Activated T-helper 1 cell treated with anti-CD3 and anti-CD28 coated beads, Interleukin-2, amount 50 U/mL, for 16 hours (primary cell): Measurements from ENCODE around the gene CHPT1.
"Not testable (repeated sequence)": the region's sequence is repeated elsewhere in the genome, so short reads cannot be mapped to it uniquely, and the experiment has no call there.

Source experiments
- DNase-seq, 2 donors: peaks; one replicate each; pipeline ENCODE4 v3.0.0-alpha.2; 2020; ENCODE audit warnings: low read depth in 1 of 2, low spot score in 1 of 2

CHPT1 gene

DNA sequence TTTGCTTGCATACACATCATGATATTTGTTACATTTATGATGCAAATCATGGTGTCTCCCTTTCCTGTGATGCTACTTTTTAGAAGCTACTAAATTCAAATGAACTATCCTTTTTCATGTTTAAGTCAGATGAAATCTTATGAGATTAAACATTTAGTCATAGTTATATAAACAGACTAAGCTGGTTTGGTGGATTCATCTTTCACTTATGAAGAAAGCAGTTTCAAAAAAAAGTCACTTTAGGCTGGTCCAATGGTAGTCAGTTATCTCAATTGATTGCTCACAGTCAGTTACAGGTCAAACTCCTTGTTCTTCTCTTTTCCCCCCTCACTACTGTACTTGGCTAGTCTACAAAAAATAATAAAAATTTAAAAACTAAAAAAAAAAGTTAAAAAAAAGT is 22.1 kb downstream of the CHPT1 start:
- DNase-seq: no peak

DNA sequence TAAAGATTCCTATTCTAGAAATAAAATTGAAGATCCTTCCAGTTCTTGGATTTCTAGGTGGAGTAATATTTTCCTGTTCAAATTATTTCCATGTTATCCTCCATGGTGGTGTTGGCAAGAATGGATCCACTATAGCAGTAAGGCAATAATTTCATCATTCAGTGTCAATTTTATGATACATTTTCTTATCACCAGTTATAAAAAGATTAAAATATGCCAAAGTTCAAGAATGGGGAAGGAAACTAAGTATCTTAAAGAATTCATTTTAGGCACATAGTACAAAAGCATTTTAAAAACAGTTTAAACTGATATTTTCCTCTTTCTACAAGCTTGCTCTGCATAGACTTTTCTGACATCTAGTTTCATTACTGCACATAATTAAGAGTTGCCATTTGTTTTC is 22.7 kb downstream of the CHPT1 start:
- DNase-seq: no peak

DNA sequence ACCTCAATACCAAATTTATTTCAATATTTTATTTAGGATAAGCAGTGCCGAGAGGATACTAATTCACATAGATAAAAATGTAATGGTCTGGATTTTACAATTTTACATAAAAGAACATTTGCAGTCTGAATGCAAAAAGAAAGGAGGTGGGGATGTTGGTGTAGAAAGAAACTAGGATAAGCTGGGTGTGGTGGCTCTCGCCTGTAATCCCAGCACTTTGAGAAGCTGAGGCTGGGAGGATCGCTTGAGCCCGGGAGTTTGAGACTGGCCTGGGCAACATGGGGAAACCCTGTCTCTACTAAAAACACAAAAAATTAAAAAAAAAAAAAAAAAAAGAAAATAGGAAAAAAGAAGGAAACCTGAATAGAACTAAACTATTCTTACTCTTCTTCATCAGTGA is 25.0 kb downstream of the CHPT1 start:
- DNase-seq: no peak

DNA sequence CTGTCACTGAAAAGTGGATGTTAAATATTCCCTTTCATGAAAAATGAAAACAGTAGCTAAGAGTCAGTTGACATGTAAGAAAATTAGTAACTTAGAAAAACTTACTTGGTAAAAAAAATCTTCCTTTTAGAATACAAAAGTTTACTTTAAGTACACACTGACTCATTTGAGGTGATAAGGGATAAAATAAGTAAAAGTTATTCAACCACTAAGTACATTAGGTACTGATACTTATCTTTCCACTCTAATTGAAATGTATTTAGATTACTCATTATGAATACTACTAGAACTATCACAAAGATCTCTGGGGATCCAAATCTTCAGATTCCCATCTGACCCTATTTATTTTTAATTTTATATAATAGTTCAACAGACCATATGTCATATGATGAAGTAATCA is 29.7 kb downstream of the CHPT1 start:
- no peak for DNase-seq

DNA sequence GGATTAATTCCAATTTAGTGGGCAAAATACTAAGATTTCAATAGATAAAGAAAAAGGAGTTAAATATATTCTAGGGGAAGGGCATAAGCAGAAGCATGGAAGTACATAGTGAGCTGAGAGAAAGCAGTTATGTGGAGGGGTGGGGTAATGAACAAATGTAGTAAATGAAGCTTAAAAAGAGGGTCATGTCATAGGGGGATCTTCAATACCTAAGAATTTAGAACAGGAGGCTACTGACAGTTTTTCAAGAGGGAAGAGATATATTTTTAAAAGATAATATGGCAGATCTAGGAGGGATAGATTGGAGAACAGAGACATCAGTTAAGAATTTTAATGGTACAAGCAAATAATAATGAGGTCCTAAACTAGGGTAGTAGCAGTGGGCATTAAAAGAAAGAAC is 32.4 kb downstream of the CHPT1 start:
- DNase-seq: no peak

DNA sequence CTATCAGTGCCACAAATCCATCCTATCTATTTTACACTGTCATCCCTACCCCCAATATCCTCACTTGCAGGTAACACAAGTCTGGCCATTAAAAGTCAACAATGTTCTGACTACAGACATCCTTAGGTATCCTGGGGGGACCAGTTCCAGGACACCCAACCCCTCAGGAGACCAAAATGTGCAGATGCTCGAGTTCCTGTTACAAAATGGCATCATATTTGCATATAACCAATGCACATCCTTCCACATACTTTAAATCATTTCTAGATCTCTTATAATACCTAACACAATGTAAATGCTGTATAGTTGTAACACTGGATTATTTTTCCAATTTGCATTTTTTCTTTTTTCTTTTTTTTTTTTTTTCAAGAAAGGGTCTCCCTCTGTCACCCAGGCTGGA is 34.9 kb downstream of the CHPT1 start:
- DNase-seq: no peak

DNA sequence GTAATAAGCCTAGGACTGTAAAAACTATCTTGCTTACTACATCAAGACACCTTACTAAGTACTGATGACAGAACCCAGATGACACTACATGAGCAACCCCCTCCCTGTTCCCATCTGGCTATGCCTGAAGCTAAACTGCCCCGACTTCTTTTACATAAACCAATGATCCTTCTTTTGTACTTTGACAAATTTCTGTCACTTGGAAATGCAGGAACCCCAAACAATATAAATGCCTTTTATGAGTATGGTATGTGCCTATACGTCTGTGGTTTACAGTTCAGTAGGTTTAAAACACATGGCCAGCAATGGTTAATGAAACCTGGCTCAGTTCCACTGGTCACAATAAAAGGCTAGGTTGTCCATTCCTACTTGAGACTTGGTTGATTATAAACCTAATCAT is 35.7 kb downstream of the CHPT1 start:
- no peak for DNase-seq

DNA sequence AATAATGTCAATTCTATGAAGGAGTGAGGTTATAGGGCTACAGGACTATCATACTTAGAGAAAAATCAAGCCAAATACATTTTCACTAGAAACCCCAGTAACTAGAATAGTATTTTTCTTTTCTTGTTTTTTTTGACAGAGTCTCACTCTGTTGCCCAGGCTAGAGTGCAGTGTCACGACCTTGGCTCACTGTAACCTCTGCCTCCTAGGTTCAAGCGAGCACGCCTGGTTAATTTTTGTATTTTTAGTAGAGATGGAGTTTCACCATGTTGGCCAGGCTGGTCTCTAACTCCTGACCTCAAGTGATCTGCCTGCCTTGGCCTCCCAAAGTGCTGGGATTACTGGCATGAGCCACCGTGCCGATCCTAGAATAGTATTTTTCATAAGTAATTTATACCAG is 37.0 kb downstream of the CHPT1 start:
- DNase-seq: not testable (repeated sequence)

DNA sequence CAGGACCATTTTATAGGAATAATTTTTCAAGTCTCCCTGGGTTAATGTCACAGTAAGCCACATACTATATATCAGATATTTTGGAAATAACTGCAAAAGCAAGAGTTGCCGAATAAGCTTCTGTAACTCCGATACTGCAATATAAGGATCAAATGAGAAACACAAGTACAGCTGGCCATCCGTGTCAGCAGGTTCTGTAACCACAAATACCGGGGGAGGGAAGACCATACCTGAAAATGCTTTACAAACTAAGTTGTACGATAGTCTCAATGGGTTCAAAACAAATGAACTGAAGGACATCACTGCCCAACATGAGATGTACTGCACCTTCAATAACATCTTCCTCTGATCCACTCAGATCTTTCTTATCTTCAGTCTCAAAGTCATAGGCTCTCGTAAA is 40.0 kb downstream of the CHPT1 start:
- DNase-seq: no peak

DNA sequence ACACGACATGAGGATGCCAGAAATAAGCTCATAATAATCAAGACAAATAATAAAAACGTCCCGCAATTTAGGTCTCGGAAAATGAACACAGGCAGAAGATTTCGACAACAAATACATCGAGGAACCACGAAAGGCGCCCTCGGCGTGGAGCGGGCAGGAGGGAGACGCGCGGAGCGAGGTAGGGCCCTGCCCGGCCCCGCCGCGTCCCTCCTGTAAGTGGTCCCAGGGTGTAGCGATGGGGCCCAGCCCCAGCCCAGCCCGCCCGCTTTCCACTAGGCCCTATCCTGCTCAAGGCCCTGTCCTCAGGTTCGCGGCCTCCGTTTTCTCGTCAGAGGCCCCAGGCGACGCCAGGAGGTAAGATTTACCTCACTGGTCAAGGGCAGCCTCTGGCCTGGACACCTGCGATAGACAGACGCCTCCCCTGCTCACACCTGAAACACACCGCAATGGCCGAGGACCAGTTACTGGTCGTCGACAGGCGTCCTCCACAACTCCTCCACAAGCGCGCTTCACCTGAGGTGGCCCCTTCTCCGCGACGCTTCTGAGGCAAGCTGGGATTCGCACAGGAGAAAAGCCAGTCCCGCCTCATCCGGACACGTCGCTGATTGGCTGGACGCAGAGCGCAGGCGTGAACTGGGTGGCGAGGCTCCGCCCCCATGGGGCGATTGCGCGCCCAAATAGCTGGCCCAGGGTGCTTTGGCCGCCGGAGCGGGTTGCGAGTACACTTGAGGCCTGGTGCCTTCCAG is 41.7 kb downstream of the CHPT1 start, which contains the start of gene SYCP3:
SYCP3 (minus strand) TSS at position 543 of the 746 bp plus-strand sequence. CDS start 1,527 bp downstream, outside the sequence.
- no peak for DNase-seq

DNA sequence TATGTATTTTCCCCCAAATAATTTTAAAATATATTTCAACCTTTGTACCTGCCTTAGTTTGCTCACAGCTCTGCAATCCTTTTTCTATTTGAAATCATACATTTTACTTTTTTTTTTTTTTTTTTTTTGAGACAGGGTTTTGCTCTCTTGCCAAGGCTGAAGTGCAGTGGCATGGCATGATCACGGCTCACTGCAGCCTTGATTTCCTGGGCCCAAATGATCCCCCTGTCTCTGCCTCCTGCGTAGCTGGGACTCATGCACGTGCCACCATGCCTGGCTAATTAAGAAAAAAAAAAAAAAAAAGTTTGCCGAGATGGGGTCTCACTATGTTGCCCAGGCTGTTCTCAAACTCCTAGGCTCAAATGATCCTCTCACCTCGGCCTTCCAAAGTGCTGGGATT is 43.1 kb downstream of the CHPT1 start:
- no peak for DNase-seq

DNA sequence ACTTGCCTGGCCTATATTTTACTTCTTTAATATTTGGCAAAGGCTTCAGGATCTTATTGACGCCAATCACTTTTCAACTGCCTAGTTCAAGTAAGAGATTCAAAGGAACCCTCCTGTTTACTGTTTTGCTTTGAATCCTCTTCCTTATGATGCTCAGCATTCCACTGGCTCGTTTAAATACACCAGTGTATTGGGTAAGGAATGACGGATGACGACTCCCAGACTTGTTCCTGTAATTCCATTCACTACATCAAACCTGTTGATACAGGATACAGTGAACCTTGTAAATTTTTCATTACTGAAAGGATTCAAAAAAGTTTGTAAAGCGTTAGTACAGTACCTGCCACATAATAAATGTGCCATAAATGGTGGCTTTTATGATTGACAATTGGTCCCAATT is 43.5 kb downstream of the CHPT1 start:
- DNase-seq: no peak

DNA sequence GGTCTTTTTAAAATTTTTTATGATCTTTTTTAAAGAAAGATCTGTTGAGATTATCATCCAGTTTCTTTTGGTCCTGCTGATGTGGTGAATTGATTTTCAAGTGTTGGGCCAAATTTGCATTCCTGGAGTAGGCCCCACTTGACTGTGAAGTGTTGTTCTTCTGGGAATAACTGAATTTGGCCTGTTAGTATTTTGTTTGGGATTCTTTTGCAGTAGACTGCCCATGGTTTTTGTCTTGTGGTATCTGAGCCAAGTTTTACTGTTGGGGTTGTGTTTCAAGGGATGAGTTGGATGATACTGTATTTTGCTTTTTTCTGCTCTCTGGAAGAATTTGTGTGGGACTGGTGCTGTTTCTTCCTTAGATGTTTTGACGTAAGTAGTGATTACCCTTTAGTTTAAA is 45.8 kb downstream of the CHPT1 start:
- DNase-seq: no peak

DNA sequence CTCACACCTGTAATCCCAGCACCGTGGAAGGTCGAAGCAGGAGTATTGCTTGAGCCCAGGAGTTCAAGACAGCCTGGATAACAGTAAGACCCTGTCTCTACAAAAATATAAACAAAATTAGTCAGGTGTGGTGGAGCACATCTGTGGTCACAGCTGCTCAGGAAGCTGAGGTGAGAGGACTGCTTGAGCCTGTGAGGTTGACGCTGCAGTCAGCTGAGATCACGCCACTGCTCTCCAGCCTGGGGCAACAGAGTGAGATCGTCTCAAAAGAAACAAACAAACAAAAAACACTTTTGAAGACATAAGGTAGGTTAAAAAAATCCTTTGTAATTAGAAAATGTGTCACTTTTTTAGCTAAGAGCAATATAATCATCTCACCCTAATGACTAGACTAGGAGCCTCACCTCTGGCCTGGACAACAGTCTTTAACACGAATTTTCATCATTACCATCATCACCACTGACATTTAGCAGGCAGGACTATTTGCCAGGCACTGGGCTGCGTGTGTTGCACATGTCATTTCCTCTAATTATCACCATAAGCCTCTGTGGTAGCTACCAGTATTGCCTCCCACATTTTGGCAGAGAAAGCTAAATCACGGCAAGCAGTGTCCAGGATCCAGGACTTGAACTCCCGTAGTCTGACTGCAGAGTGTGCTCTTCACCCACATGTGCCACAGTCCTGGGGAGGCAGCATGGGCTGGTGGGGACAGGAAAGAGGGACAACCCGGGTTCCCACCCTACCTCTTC is 46.5 kb downstream of the CHPT1 start:
- DNase-seq: no peak

DNA sequence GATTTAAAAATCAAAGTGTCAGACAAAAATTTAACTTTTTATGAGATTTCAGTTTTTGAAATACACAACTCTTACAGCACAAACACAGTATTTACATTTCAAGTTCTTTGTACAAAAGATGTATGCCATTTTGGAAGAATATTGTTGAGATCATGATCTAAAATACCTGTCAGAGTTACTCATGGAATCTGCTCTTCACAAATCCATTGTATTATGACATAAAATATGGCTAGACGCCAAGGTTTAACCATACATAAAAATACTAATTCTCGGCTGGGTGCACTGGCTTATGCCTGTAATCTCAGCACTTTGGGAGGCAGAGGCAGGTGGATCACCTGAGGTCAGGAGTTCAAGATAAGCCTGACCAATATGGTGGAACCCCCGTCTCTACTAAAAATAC is 48.0 kb downstream of the CHPT1 start:
- no peak for DNase-seq

DNA sequence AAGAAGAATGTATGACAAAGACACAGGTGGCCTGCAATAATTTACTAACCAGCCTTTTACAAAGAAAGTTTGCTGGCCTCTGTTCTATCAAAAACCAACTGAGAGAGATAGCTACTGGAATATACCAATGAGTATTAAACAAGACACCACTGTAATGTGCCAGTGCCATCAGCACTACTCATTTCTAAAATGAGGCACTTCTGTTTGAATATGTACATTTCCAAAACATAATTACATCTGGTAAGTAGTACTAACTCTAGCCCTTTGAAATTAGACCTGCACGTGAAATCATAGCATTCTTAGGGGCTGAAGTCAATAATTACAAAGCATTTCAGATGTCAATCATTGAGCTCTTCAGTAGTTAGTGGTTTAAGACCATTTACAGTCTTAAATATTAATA is 48.8 kb downstream of the CHPT1 start:
- no peak for DNase-seq

DNA sequence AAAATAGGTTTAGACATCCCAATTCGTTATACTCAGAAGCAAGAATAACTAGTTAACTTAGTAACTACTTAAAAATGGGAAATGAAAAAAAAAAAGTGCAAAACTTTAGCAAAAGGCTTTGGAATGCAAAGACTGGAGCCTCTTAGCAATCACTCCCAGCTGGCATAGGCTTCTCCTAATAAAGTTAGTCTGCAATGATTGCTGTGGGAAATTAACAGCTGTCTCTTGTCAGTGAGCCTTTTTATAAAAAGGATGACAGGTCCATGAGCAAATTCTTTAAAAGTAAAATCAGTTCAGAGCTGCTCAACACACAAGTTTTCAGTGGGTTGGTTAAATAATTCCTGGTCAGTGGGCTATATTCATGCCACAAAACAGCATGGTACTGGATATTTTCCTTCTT is 49.2 kb downstream of the CHPT1 start:
- no peak for DNase-seq

DNA sequence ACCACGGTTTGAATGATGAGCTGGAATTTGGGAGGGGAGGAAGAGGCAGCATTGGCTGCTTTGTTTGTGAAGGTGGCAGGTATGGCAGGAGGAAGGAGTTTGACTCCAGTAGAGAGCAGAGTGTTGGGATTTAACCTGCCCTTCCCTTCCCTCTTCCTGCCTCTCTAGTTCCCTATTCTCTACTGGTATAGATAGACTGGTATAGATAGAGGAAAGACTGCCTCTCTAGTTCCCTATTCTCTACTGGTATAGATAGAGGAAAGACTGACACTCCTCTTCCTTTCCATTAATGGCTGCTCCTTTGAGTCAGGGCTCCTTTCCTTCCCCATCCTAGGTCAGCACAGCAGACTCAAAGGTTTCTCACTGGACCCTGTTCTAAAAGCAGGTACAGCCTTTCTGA is 50.3 kb downstream of the CHPT1 start:
- no peak for DNase-seq

DNA sequence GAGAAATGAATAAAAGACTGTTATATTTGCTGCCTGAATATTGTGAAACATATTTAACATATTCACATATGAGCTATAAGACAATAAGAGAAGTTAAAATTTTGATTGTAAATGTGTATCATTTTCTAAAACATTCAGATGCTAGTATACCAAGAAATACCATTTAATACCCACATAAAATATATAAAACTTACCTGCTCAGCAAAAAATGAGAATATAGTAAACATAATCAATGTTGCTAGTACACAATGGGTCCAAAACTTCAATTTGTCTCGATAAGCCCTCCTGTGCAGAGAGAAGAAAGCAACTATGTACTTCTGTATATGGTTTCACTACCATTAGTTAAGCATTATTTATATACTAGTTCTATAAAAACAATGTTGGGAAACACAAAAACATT is 51.5 kb downstream of the CHPT1 start:
- DNase-seq: no peak

DNA sequence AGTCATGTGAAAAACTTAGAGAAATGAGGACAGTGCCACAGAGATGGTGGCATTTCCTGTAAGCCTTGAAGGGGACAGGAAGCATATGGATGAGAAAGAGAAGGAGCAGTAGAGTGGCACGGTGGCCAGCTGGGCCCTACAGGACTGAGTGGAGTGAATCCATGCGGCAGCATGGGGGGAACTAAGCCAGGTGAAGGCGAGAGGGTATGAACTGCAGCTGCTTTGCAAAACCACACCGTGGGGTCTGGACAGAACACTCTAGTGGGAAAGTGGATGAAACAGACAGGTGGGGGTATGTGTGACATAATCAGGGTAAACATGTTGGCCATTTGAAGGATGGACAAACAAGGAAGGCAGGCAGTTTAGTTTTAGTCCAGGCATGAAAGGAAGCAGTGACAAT is 52.2 kb downstream of the CHPT1 start:
- no peak for DNase-seq

DNA sequence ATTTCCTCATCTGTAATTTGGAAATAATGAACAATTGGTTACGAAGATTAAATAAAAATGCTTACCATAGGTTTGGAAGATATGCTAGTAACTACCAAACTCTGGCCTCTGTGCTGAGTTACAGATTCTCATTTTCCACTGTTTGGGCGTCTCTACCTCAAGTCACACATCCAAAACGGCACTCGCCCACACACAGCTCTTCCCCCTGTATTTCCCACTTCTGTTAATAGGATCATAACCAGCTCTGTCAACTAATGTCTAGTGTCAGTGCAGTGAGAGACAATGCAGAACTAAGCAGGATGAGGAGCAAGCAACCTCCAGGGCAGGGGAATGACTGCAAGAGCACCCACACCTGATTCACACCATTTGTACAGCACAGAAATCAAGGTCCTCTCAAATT is 52.7 kb downstream of the CHPT1 start:
- DNase-seq: no peak

DNA sequence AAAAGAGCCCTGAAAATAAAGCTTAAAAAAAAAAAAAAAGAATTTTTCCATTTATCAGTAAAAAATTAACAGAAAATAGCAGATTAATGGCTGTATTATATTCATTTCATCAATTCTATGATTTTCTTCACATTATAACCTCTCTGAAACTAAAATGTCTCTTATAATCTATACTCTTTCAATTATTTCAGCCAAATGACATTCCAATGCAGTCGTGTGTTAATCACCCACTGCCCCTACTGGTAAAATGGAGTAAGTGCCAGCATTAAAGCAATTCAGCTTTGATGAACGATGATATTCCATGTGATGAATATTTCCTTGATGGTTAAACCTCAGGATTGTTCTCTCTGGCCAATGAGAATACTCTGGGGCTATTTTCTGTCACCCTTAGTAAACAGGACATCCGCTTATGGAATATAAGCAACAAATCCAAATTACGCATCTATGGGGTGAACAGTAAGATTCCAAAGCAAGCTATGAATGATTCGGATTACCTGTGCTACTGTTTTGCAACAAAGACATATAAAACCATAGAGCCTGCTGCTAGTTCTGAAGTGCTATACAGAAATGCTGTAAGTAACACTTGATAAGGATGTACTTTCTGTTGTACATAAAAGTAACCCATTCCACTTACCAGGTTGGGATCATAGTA is 62.1 kb downstream of the CHPT1 start:
- DNase-seq: no peak
